K562 (cell line): Measurements from ENCODE around the gene FN1. TPM values are rescaled to one million over a fixed set of nuclear protein-coding genes. Genes with fewer than 3 reads are reported as not detected.

Experiments
- ATAC-seq: fragments of 200-7000 bp; cut with Tn5 transposase; 3 replicates; pipeline ENCODE4 v1.9.1; 2020; ENCODE audit warnings: moderate library complexity
- BruUV-seq: library from RNA; stranded (reverse); fragments of 400-500 nt; replicated peaks from 2 replicates; lab custom pipeline; 2021; lab: Mats Ljungman, UMichigan
- CTCF ChIA-PET: fragments of 300-600 bp; formaldehyde crosslinking; extraction: SDS; loops from one replicate; lab custom pipeline; 2021; ENCODE audit warnings: low intra/inter-chr PET ratio; lab: Yijun Ruan, JAX
- POLR2A ChIA-PET: fragments of 300-600, 350-650 bp; sonication (Branson Sonifier 250); formaldehyde crosslinking; extraction: SDS; loops from one replicate; lab custom pipeline; 2021; ENCODE audit warnings: antibody characterized with exemption, inconsistent platforms; lab: Yijun Ruan, JAX
- DNase-seq, 4 experiments: peaks; one replicate each; pipeline versions ENCODE4 v3.0.0 to v3.0.0-alpha.2; 2011 to 2018; ENCODE audit warnings: low spot score in 3 of 4, mixed read lengths in 3 of 4; ENCODE audit errors: extremely low read depth in 1 of 4
- FAIRE-seq: peaks from 2 replicates; lab custom pipeline; 2011; peaks lifted over from hg19 to GRCh38; lab: Jason Lieb, UNC
- H2AFZ ChIP-seq: 2 replicates; pipeline ENCODE4 v1.6.0; 2011; ENCODE audit warnings: low read depth, low read length, control low read depth, inconsistent platforms
- H3K27ac ChIP-seq: fragments of 200-600 bp; 3 replicates; pipeline ENCODE4 v1.8.0; 2011; ENCODE audit warnings: low read depth, mild to moderate bottlenecking, control low read depth, inconsistent platforms, low read length, moderate library complexity, mixed read lengths; ENCODE audit errors: extremely low read depth
- H3K27me3 ChIP-seq, 2 experiments: fragments of 300-600 bp in 1 of 2; 2 replicates in 1 of 2; 3 replicates in 1 of 2; pipeline versions ENCODE4 v1.6.0 to v1.8.0; 2011; ENCODE audit warnings: inconsistent platforms in 2 of 2, low read length in 2 of 2, mild to moderate bottlenecking in 1 of 2, mixed read lengths in 1 of 2, moderate library complexity in 1 of 2; ENCODE audit not compliant: control insufficient read depth in 2 of 2, insufficient read depth in 2 of 2
- H3K36me3 ChIP-seq: fragments of 300-600 bp; 3 replicates; pipeline ENCODE4 v1.8.0; 2011; ENCODE audit warnings: mild to moderate bottlenecking, low read length, inconsistent platforms; ENCODE audit not compliant: control insufficient read depth, insufficient read depth
- H3K4me1 ChIP-seq, 2 experiments: fragments of 200-600 bp in 1 of 2; replicated peaks in 1 of 2; 2 replicates in 1 of 2; 3 replicates in 1 of 2; pipeline versions ENCODE4 v1.5.1 to v1.8.0; 2011; ENCODE audit warnings: inconsistent platforms in 2 of 2, low read length in 2 of 2, mild to moderate bottlenecking in 1 of 2, mixed read lengths in 1 of 2, moderate library complexity in 1 of 2; ENCODE audit not compliant: control insufficient read depth in 2 of 2, insufficient read depth in 2 of 2
- H3K4me2 ChIP-seq: 2 replicates; pipeline ENCODE4 v1.6.1; 2011; ENCODE audit warnings: low read length, control low read depth, inconsistent platforms, mixed read lengths; ENCODE audit not compliant: insufficient read depth
- H3K4me3 ChIP-seq: fragments of 200-600 bp; sonication (generic), shearing (Covaris generic); 2 replicates; pipeline ENCODE4 v1.5.1; 2016; ENCODE audit warnings: control low read depth, inconsistent platforms
- H3K79me2 ChIP-seq: fragments of 200-600 bp; 3 replicates; pipeline ENCODE4 v1.8.0; 2011; ENCODE audit warnings: low read length, inconsistent platforms; ENCODE audit not compliant: control insufficient read depth, insufficient read depth
- H3K9ac ChIP-seq, 2 experiments: 2 replicates each; pipeline versions ENCODE4 v1.6.0 to v1.6.1; 2011; ENCODE audit warnings: low read depth in 2 of 2, low read length in 2 of 2, control low read depth in 1 of 2, inconsistent platforms in 1 of 2, mild to moderate bottlenecking in 1 of 2, mixed read lengths in 1 of 2; ENCODE audit not compliant: insufficient read depth in 1 of 2
- H3K9me1 ChIP-seq: one replicate; pipeline ENCODE4 v1.6.0; 2011; ENCODE audit warnings: inconsistent platforms, mild to moderate bottlenecking, low read length, moderate library complexity; ENCODE audit not compliant: control insufficient read depth, insufficient read depth
- H3K9me3 ChIP-seq: replicated peaks from 2 replicates; pipeline ENCODE4 v1.5.1; 2011; ENCODE audit warnings: low read depth, low read length, inconsistent platforms; ENCODE audit not compliant: control insufficient read depth, insufficient read depth
- H4K20me1 ChIP-seq: replicated peaks from 2 replicates; pipeline ENCODE4 v1.6.1; 2011; ENCODE audit warnings: low read length, inconsistent platforms, mixed read lengths; ENCODE audit not compliant: control insufficient read depth, insufficient read depth
- CBFB ChIP-seq: sonication (generic); formaldehyde crosslinking; IDR thresholded peaks from 2 replicates; pipeline ENCODE4 v1.4.0; 2020; ENCODE audit warnings: mild to moderate bottlenecking, missing genetic modification reagents
- ELF4 ChIP-seq: fragments of 450-650 bp; formaldehyde crosslinking; IDR thresholded peaks from 2 replicates; pipeline ENCODE4 v1.4.0; 2022; ENCODE audit warnings: missing genetic modification characterization
- HMBOX1 ChIP-seq: sonication (generic); IDR thresholded peaks from 2 replicates; pipeline ENCODE4 v1.6.1; 2016
- KDM2B ChIP-seq: fragments of 250-450 bp; sonication (Bioruptor Pico); IDR thresholded peaks from 2 replicates; pipeline ENCODE4 v1.8.0; 2021; ENCODE audit warnings: mild to moderate bottlenecking, moderate library complexity
- MECOM ChIP-seq: fragments of 250-450 bp; sonication (Bioruptor Pico); IDR thresholded peaks from 2 replicates; pipeline ENCODE4 v1.8.0; 2022; ENCODE audit warnings: inconsistent platforms
- MTA3 ChIP-seq: fragments of 450-650 bp; formaldehyde crosslinking; IDR thresholded peaks from 2 replicates; pipeline ENCODE4 v1.6.1; 2017; ENCODE audit warnings: mild to moderate bottlenecking, borderline replicate concordance
- SNRNP70 ChIP-seq: fragments of 200-400 bp; formaldehyde crosslinking; optimal IDR thresholded peaks from 2 replicates; pipeline ENCODE3; 2017; ENCODE audit warnings: low read depth, low read length
- U2AF2 ChIP-seq: fragments of 200-400 bp; formaldehyde crosslinking; optimal IDR thresholded peaks from 2 replicates; pipeline ENCODE3; 2017; ENCODE audit warnings: low read depth, mild to moderate bottlenecking, low read length
- ZNF232 ChIP-seq: sonication (generic); formaldehyde crosslinking; IDR thresholded peaks from 2 replicates; pipeline ENCODE4 v1.8.0; 2022; ENCODE audit warnings: mild to moderate bottlenecking, missing genetic modification reagents
- ZNF324 ChIP-seq: fragments of 250-450 bp; sonication (Bioruptor Pico); IDR thresholded peaks from 2 replicates; pipeline ENCODE4 v1.4.0; 2020; ENCODE audit warnings: mild to moderate bottlenecking
- ZNF354B ChIP-seq: fragments of 250-450 bp; sonication (Bioruptor Pico); IDR thresholded peaks from 2 replicates; pipeline ENCODE4 v1.4.0; 2020
- ZNF436 ChIP-seq: fragments of 250-450, 450-650 bp; sonication (Bioruptor Pico); formaldehyde crosslinking; IDR thresholded peaks from 2 replicates; pipeline ENCODE4 v1.7.0; 2020; ENCODE audit warnings: mild to moderate bottlenecking
- ZNF764 ChIP-seq: fragments of 250-450 bp; sonication (Bioruptor Pico); IDR thresholded peaks from 2 replicates; pipeline ENCODE4 v1.4.0; 2020; ENCODE audit warnings: low read depth, mild to moderate bottlenecking, moderate library complexity
- ZSCAN29 ChIP-seq: fragments of 450-650 bp; IDR thresholded peaks from 2 replicates; pipeline ENCODE4 v1.6.1; 2017
- WGBS: fragments of 100-300 bp; shearing (Covaris generic); methylation state at CpG from one replicate; pipeline ENCODE4 v1.1.6; 2016; ENCODE audit warnings: low coverage, mixed read lengths; ENCODE audit not compliant: insufficient coverage; ENCODE audit errors: missing lambda C conversion rate; 5-methylcytosine and 5-hydroxymethylcytosine counted together
- in situ Hi-C: fragments of 300-500 bp; cut with MboI; formaldehyde crosslinking; loops from 4 replicates; pipeline ENCODE4 v1.15.0; 2018; ENCODE audit warnings: inconsistent platforms, mixed read lengths
- intact Hi-C: fragments of 100-400 bp; cut with micrococcal nuclease; formaldehyde crosslinking; loops from 2 replicates; pipeline ENCODE4 v1.14.2; 2022
- polyA plus RNA-seq, 8 experiments: library from polyadenylated mRNA; depleted of rRNA in 4 of 8; stranded (reverse) in 5 of 8; unstranded in 3 of 8; fragments of >200 nt; fragmentation: Nextera tagmentation in 2 of 8; fragmentation: Illumina TruSeq in 1 of 8; extraction: Ambion mirVana in 2 of 8; extraction: Trizol in 1 of 8; gene quantifications; 2 replicates each; pipeline versions ENCODE4 v1.2.1 to v1.2.3, GENCODE V29; 2011 to 2014; ENCODE audit warnings: inconsistent platforms in 1 of 8, missing spikeins in 1 of 8
- total RNA-seq, 7 experiments: library from RNA; depleted of rRNA in 6 of 7; stranded (reverse); fragments of >200 nt in 6 of 7; fragmentation: Illumina TruSeq in 2 of 7; extraction: Trizol in 2 of 7; gene quantifications; 2 replicates each; pipeline versions ENCODE4 v1.2.1 to v1.2.3, GENCODE V29; 2011 to 2021; ENCODE audit warnings: low replicate concordance in 1 of 7
- TF ChIP-seq, protein P1 (sequence below): sonication (generic); formaldehyde crosslinking; IDR thresholded peaks from 2 replicates; pipeline ENCODE4 v1.8.0; 2022; ENCODE audit warnings: mild to moderate bottlenecking, missing genetic modification reagents
- TF ChIP-seq, protein P2 (sequence below), 3 experiments: IDR thresholded peaks in 2 of 3; conservative IDR thresholded peaks in 1 of 3; 2 replicates each; pipeline ENCODE4 v1.5.1; 2011 to 2012; ENCODE audit warnings: low read length in 3 of 3, mild to moderate bottlenecking in 3 of 3, control low read depth in 2 of 3, improper control_type of control experiment in 1 of 3, inconsistent platforms in 1 of 3, low read depth in 1 of 3, mixed read lengths in 1 of 3, moderate library complexity in 1 of 3; ENCODE audit not compliant: insufficient read depth in 2 of 3
- TF ChIP-seq, protein P3 (sequence below): fragments of 450-650 bp; IDR thresholded peaks from 2 replicates; pipeline ENCODE4 v1.6.1; 2016; ENCODE audit warnings: missing biosample characterization, missing genetic modification characterization

Gene FN1
- total and polyA plus RNA-seq, 9 of the 15 experiments (the other 6 are each of a cell fraction or from before 2014, with no cell fraction given): 7.4 to 19.1 (median 11.2) TPM

DNA sequence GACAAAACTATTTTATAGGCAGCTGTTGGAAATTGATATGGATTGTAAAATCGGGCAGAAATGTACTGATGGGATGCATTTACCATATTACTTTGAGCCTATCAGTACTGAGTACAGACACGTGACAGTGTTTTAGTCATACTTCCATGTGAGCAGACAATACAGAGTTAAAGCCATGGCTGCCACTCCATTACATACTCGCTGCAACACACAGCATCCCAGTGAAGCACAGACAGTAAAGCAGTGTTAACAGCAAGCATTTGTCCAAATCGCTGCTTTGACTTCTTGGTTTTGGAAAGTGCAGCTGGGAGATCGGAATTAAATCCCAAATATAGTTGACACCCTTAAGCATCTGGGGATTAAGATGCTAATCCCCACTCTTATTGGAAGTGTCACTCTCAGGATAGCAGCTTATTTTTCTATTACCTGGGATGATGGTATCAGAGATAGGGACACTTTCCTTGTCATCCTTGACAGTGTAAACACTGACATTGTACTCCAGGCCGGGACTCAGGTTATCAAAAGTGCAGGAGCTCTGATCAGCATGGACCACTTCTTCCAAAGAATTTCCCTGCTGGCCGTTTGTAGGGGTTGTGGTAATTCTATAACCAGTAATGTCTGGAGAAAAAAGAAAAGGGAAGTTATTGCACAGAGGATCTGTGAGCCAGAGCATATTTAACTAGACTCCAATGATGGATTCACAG is 41.6 kb downstream of the FN1 start (continued):
- no peak for TF ChIP-seq HMBOX1
- TF ChIP-seq MECOM: no peak
- no peak for TF ChIP-seq SNRNP70
- no peak for TF ChIP-seq U2AF2
- TF ChIP-seq CBFB: no peak
- TF ChIP-seq, all 486 proteins: peak for 0

GRCh38 chr2:215392687-215393270 is 43.1 kb downstream of the FN1 start:
- FAIRE-seq: no peak
- Histone ChIP-seq H3K27ac (no peak overlapping the region), H3K79me2 (no peaks in the 10 kb centered on the region), H3K36me3 (peaks cover 3% of the 10 kb centered on the region; the same call in 1 of the 3 replicates), H3K27me3 (no peaks in the 10 kb centered on the region), H3K9me1 (no peaks in the 10 kb centered on the region), H4K20me1 (no peaks in the 10 kb centered on the region), H3K9ac (no peak overlapping the region), H3K4me1 (peaks cover 0 to 5% of the 10 kb centered on the region in 2 experiments; a peak in 2 of 5 replicates), H3K4me3 (no peak overlapping the region), H3K9me3 (no peaks in the 10 kb centered on the region), H2AFZ (no peak overlapping the region), H3K4me2 (no peak overlapping the region)
- ChIA-PET CTCF (no interaction called here), POLR2A (no interaction called here)
- in situ Hi-C loops: no loop called here
- no TSS peak for BruUV-seq
- intact Hi-C loops: no loop called here
- DNase-seq: no peak
- WGBS: 83% methylated on average over 9 of the region's 12 CpGs
- no peak for ATAC-seq
- TF ChIP-seq ZNF324 (CRISPR knock-in tag) (no peak), MTA3 (no peak), ZSCAN29 (no peak), KDM2B (no peak), ZNF232 (CRISPR knock-in tag) (no peak), ZNF354B (CRISPR knock-in tag) (no peak), ZNF764 (CRISPR knock-in tag) (no peak), ELF4 (CRISPR knock-in tag) (no peak), ZNF436 (no peak)
- TF ChIP-seq, protein P1, sequence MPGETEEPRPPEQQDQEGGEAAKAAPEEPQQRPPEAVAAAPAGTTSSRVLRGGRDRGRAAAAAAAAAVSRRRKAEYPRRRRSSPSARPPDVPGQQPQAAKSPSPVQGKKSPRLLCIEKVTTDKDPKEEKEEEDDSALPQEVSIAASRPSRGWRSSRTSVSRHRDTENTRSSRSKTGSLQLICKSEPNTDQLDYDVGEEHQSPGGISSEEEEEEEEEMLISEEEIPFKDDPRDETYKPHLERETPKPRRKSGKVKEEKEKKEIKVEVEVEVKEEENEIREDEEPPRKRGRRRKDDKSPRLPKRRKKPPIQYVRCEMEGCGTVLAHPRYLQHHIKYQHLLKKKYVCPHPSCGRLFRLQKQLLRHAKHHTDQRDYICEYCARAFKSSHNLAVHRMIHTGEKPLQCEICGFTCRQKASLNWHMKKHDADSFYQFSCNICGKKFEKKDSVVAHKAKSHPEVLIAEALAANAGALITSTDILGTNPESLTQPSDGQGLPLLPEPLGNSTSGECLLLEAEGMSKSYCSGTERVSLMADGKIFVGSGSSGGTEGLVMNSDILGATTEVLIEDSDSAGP (CRISPR knock-in tag): no peak
- TF ChIP-seq, protein P2, sequence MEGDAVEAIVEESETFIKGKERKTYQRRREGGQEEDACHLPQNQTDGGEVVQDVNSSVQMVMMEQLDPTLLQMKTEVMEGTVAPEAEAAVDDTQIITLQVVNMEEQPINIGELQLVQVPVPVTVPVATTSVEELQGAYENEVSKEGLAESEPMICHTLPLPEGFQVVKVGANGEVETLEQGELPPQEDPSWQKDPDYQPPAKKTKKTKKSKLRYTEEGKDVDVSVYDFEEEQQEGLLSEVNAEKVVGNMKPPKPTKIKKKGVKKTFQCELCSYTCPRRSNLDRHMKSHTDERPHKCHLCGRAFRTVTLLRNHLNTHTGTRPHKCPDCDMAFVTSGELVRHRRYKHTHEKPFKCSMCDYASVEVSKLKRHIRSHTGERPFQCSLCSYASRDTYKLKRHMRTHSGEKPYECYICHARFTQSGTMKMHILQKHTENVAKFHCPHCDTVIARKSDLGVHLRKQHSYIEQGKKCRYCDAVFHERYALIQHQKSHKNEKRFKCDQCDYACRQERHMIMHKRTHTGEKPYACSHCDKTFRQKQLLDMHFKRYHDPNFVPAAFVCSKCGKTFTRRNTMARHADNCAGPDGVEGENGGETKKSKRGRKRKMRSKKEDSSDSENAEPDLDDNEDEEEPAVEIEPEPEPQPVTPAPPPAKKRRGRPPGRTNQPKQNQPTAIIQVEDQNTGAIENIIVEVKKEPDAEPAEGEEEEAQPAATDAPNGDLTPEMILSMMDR (IDR thresholded peaks at IDR 0.05 in 2 of 3, conservative IDR thresholded peaks at IDR 0.05 in 1 of 3; ENCODE audit: insufficient read depth in 2 of 3, low read depth in 1 of 3, low read length in 3 of 3): no peak
- TF ChIP-seq, protein P3, sequence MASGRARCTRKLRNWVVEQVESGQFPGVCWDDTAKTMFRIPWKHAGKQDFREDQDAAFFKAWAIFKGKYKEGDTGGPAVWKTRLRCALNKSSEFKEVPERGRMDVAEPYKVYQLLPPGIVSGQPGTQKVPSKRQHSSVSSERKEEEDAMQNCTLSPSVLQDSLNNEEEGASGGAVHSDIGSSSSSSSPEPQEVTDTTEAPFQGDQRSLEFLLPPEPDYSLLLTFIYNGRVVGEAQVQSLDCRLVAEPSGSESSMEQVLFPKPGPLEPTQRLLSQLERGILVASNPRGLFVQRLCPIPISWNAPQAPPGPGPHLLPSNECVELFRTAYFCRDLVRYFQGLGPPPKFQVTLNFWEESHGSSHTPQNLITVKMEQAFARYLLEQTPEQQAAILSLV (tag): no peak
